ENCODE data around the gene CAPZA3.

Gene CAPZA3

DNA sequence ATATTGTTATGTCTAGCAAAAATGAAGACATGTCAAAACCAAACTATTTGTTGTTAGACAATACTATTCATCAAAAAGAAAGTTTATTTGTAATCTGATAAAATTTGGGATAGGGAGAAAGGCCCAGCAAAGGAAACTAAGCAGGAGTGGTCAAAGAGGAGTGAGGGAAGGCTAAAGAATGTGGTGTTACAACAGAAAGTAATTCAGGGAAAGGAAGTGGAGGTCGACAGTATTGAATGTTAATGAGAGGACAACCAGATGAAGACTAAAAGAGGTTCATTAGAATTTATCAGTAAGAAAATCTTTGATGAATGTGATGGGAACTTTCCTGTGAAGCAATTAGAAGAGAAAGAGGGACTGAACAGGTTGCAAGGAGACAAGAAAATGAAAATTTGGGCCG, 34.0 kb upstream of the CAPZA3 start:
- no peak for DNase-seq (ENCODE audit: low read depth)
- H3K4me3 ChIP-seq (ENCODE audit: low read length) = no peak overlapping the region
- TF ChIP-seq, protein P1, sequence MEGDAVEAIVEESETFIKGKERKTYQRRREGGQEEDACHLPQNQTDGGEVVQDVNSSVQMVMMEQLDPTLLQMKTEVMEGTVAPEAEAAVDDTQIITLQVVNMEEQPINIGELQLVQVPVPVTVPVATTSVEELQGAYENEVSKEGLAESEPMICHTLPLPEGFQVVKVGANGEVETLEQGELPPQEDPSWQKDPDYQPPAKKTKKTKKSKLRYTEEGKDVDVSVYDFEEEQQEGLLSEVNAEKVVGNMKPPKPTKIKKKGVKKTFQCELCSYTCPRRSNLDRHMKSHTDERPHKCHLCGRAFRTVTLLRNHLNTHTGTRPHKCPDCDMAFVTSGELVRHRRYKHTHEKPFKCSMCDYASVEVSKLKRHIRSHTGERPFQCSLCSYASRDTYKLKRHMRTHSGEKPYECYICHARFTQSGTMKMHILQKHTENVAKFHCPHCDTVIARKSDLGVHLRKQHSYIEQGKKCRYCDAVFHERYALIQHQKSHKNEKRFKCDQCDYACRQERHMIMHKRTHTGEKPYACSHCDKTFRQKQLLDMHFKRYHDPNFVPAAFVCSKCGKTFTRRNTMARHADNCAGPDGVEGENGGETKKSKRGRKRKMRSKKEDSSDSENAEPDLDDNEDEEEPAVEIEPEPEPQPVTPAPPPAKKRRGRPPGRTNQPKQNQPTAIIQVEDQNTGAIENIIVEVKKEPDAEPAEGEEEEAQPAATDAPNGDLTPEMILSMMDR (conservative IDR thresholded peaks at IDR 0.05; ENCODE audit: low read depth, low read length) = no peak

GRCh38 chr12:18706798-18707197, 31.1 kb upstream of the CAPZA3 start:
- TF ChIP-seq, protein P1 (conservative IDR thresholded peaks at IDR 0.05; ENCODE audit: low read depth, low read length) = no peak
- no peak overlapping the region for H3K4me3 ChIP-seq (ENCODE audit: low read length)
- DNase-seq (ENCODE audit: low read depth) = no peak

DNA sequence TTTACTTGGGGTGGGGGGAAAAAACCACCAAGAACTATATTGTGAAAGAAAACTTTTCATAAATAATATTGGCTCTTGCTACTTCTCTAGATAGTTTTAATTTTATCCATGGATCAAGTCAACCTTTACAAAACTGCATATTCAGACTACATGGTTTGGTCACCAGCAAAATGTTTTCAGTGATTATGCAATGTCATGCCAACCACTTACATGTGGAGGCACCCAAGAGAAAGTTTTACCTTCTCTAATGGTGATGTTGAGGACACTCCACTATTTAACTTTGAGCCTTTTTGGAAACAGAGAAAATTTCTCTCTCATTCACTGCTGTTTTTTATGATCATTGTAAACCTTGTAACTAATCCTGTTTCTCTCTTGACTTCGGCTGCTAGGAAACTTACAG, 21.7 kb upstream of the CAPZA3 start:
- H3K4me3 ChIP-seq (ENCODE audit: low read length) = no peak overlapping the region
- DNase-seq (ENCODE audit: low read depth) = no peak
- TF ChIP-seq, protein P1 (conservative IDR thresholded peaks at IDR 0.05; ENCODE audit: low read depth, low read length) = no peak

- TF ChIP-seq, protein P1 (conservative IDR thresholded peaks at IDR 0.05; ENCODE audit: low read depth, low read length) = no peak
- H3K4me3 ChIP-seq (ENCODE audit: low read length) = no peak overlapping the region
- DNase-seq (ENCODE audit: low read depth) = no peak
Observed at GRCh38 chr12:18718462-18718861, 19.5 kb upstream of the CAPZA3 start.

DNA sequence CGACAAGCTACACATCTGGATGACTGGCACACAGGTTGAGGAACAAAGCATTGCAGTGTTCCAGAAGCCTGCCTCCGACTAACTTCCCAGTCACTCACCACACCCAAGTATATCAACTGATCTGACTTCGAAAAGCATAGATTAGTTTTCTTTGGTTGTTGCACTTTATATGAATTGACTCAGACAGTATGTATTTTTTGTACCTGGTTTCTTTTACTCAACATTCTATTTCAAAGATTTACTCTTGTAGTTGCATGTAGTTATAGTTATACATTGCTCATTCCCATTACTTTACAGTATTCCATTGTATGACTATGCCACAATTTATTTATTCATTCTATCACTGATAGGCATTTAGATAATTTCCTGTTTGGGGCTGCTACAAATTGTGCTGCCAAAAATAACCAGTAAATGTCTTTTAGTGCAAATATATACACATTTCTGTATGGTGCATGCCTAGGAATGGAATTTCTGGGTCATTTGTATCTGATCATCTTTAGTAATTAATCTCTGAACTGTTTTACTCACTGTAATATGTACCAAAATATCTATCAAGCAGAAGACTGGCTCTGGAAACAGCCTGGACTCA, 17.9 kb upstream of the CAPZA3 start:
- no peak overlapping the region for H3K4me3 ChIP-seq (ENCODE audit: low read length)
- no peak for DNase-seq (ENCODE audit: low read depth)
- TF ChIP-seq, protein P1 (conservative IDR thresholded peaks at IDR 0.05; ENCODE audit: low read depth, low read length) = no peak

DNA sequence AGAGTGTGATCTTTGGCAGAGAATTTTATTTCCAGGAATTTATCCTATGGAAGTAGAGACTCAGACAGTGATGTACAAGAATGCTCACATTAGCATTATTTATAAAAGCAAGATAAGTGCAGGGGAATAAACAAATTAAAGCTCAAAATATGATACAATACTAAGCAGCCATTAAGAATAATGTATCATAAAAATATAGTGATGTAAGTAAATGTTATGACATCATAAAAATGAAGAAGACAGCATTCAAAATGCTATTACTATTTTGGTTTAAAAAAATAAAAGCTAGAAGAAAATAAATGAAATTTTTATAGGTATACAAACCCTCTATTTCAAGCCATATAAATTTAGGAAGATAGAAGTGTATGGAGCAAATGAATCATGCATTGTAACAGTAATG, 17.2 kb upstream of the CAPZA3 start:
- no peak overlapping the region for H3K4me3 ChIP-seq (ENCODE audit: low read length)
- TF ChIP-seq, protein P1 (conservative IDR thresholded peaks at IDR 0.05; ENCODE audit: low read depth, low read length) = no peak

GRCh38 chr12:18721452-18721851, 16.5 kb upstream of the CAPZA3 start:
- TF ChIP-seq, protein P1 (conservative IDR thresholded peaks at IDR 0.05; ENCODE audit: low read depth, low read length) = no peak
- DNase-seq (ENCODE audit: low read depth) = no peak

More for the DNA sequence above, 17.2 kb upstream of the CAPZA3 start:
- DNase-seq (ENCODE audit: low read depth) = no peak

More at GRCh38 chr12:18721452-18721851, 16.5 kb upstream of the CAPZA3 start:
- no peak overlapping the region for H3K4me3 ChIP-seq (ENCODE audit: low read length)
